K562 (cell line): ENCODE results near the gene LYPD4. TPM values are rescaled to one million over a fixed set of nuclear protein-coding genes. Genes with fewer than 3 reads are reported as not detected.

Source experiments
- ATAC-seq: fragments of 200-7000 bp; cut with Tn5 transposase; 3 replicates; pipeline ENCODE4 v1.9.1; 2020; ENCODE audit warnings: moderate library complexity
- BruUV-seq: library from RNA; stranded (reverse); fragments of 400-500 nt; replicated peaks from 2 replicates; lab custom pipeline; 2021; lab: Mats Ljungman, UMichigan
- CTCF ChIA-PET: fragments of 300-600 bp; formaldehyde crosslinking; extraction: SDS; loops from one replicate; lab custom pipeline; 2021; ENCODE audit warnings: low intra/inter-chr PET ratio; lab: Yijun Ruan, JAX
- POLR2A ChIA-PET: fragments of 300-600, 350-650 bp; sonication (Branson Sonifier 250); formaldehyde crosslinking; extraction: SDS; loops from one replicate; lab custom pipeline; 2021; ENCODE audit warnings: antibody characterized with exemption, inconsistent platforms; lab: Yijun Ruan, JAX
- DNase-seq, 4 experiments: peaks; one replicate each; pipeline versions ENCODE4 v3.0.0 to v3.0.0-alpha.2; 2011 to 2018; ENCODE audit warnings: low spot score in 3 of 4, mixed read lengths in 3 of 4; ENCODE audit errors: extremely low read depth in 1 of 4
- FAIRE-seq: peaks from 2 replicates; lab custom pipeline; 2011; peaks lifted over from hg19 to GRCh38; lab: Jason Lieb, UNC
- H2AFZ ChIP-seq: 2 replicates; pipeline ENCODE4 v1.6.0; 2011; ENCODE audit warnings: low read depth, low read length, control low read depth, inconsistent platforms
- H3K27ac ChIP-seq: fragments of 200-600 bp; 3 replicates; pipeline ENCODE4 v1.8.0; 2011; ENCODE audit warnings: low read depth, mild to moderate bottlenecking, control low read depth, inconsistent platforms, low read length, moderate library complexity, mixed read lengths; ENCODE audit errors: extremely low read depth
- H3K27me3 ChIP-seq, 2 experiments: fragments of 300-600 bp in 1 of 2; 2 replicates in 1 of 2; 3 replicates in 1 of 2; pipeline versions ENCODE4 v1.6.0 to v1.8.0; 2011; ENCODE audit warnings: inconsistent platforms in 2 of 2, low read length in 2 of 2, mild to moderate bottlenecking in 1 of 2, mixed read lengths in 1 of 2, moderate library complexity in 1 of 2; ENCODE audit not compliant: control insufficient read depth in 2 of 2, insufficient read depth in 2 of 2
- H3K36me3 ChIP-seq: fragments of 300-600 bp; 3 replicates; pipeline ENCODE4 v1.8.0; 2011; ENCODE audit warnings: mild to moderate bottlenecking, low read length, inconsistent platforms; ENCODE audit not compliant: control insufficient read depth, insufficient read depth
- H3K4me1 ChIP-seq, 2 experiments: fragments of 200-600 bp in 1 of 2; replicated peaks in 1 of 2; 2 replicates in 1 of 2; 3 replicates in 1 of 2; pipeline versions ENCODE4 v1.5.1 to v1.8.0; 2011; ENCODE audit warnings: inconsistent platforms in 2 of 2, low read length in 2 of 2, mild to moderate bottlenecking in 1 of 2, mixed read lengths in 1 of 2, moderate library complexity in 1 of 2; ENCODE audit not compliant: control insufficient read depth in 2 of 2, insufficient read depth in 2 of 2
- H3K4me2 ChIP-seq: 2 replicates; pipeline ENCODE4 v1.6.1; 2011; ENCODE audit warnings: low read length, control low read depth, inconsistent platforms, mixed read lengths; ENCODE audit not compliant: insufficient read depth
- H3K4me3 ChIP-seq: fragments of 200-600 bp; sonication (generic), shearing (Covaris generic); 2 replicates; pipeline ENCODE4 v1.5.1; 2016; ENCODE audit warnings: control low read depth, inconsistent platforms
- H3K79me2 ChIP-seq: fragments of 200-600 bp; 3 replicates; pipeline ENCODE4 v1.8.0; 2011; ENCODE audit warnings: low read length, inconsistent platforms; ENCODE audit not compliant: control insufficient read depth, insufficient read depth
- H3K9ac ChIP-seq, 2 experiments: 2 replicates each; pipeline versions ENCODE4 v1.6.0 to v1.6.1; 2011; ENCODE audit warnings: low read depth in 2 of 2, low read length in 2 of 2, control low read depth in 1 of 2, inconsistent platforms in 1 of 2, mild to moderate bottlenecking in 1 of 2, mixed read lengths in 1 of 2; ENCODE audit not compliant: insufficient read depth in 1 of 2
- H3K9me1 ChIP-seq: one replicate; pipeline ENCODE4 v1.6.0; 2011; ENCODE audit warnings: inconsistent platforms, mild to moderate bottlenecking, low read length, moderate library complexity; ENCODE audit not compliant: control insufficient read depth, insufficient read depth
- H3K9me3 ChIP-seq: replicated peaks from 2 replicates; pipeline ENCODE4 v1.5.1; 2011; ENCODE audit warnings: low read depth, low read length, inconsistent platforms; ENCODE audit not compliant: control insufficient read depth, insufficient read depth
- H4K20me1 ChIP-seq: replicated peaks from 2 replicates; pipeline ENCODE4 v1.6.1; 2011; ENCODE audit warnings: low read length, inconsistent platforms, mixed read lengths; ENCODE audit not compliant: control insufficient read depth, insufficient read depth
- CBX2 ChIP-seq: fragments of 200-600 bp; sonication (generic); IDR thresholded peaks from one replicate; pipeline ENCODE4 v1.6.1; 2012; ENCODE audit warnings: mild to moderate bottlenecking, low read length, inconsistent platforms; ENCODE audit not compliant: insufficient read depth, poor library complexity, severe bottlenecking
- MAFG ChIP-seq: fragments of 450-650 bp; conservative IDR thresholded peaks from 2 replicates; pipeline ENCODE4 v1.6.1; 2016; ENCODE audit warnings: missing genetic modification characterization, missing compliant biosample characterization
- PKNOX1 ChIP-seq: fragments of 450-650 bp; IDR thresholded peaks from 2 replicates; pipeline ENCODE4 v1.6.1; 2016
- RFX5 ChIP-seq: IDR thresholded peaks from 2 replicates; pipeline ENCODE4 v1.6.1; 2011; ENCODE audit warnings: low read depth, mild to moderate bottlenecking, improper control_type of control experiment, low read length
- SPI1 ChIP-seq: IDR thresholded peaks from 2 replicates; pipeline ENCODE4 v1.6.1; 2011; ENCODE audit warnings: low read depth, low read length, control low read depth, borderline replicate concordance
- ZFP36 ChIP-seq: fragments of 150-350 bp; IDR thresholded peaks from 2 replicates; pipeline ENCODE4 v1.6.1; 2018; ENCODE audit warnings: low read length, low read depth; ENCODE audit not compliant: partially characterized antibody
- WGBS: fragments of 100-300 bp; shearing (Covaris generic); methylation state at CpG from one replicate; pipeline ENCODE4 v1.1.6; 2016; ENCODE audit warnings: low coverage, mixed read lengths; ENCODE audit not compliant: insufficient coverage; ENCODE audit errors: missing lambda C conversion rate; 5-methylcytosine and 5-hydroxymethylcytosine counted together
- in situ Hi-C: fragments of 300-500 bp; cut with MboI; formaldehyde crosslinking; loops from 4 replicates; pipeline ENCODE4 v1.15.0; 2018; ENCODE audit warnings: inconsistent platforms, mixed read lengths
- intact Hi-C: fragments of 100-400 bp; cut with micrococcal nuclease; formaldehyde crosslinking; loops from 2 replicates; pipeline ENCODE4 v1.14.2; 2022
- polyA plus RNA-seq, 8 experiments: library from polyadenylated mRNA; depleted of rRNA in 4 of 8; stranded (reverse) in 5 of 8; unstranded in 3 of 8; fragments of >200 nt; fragmentation: Nextera tagmentation in 2 of 8; fragmentation: Illumina TruSeq in 1 of 8; extraction: Ambion mirVana in 2 of 8; extraction: Trizol in 1 of 8; gene quantifications; 2 replicates each; pipeline versions ENCODE4 v1.2.1 to v1.2.3, GENCODE V29; 2011 to 2014; ENCODE audit warnings: inconsistent platforms in 1 of 8, missing spikeins in 1 of 8
- total RNA-seq, 7 experiments: library from RNA; depleted of rRNA in 6 of 7; stranded (reverse); fragments of >200 nt in 6 of 7; fragmentation: Illumina TruSeq in 2 of 7; extraction: Trizol in 2 of 7; gene quantifications; 2 replicates each; pipeline versions ENCODE4 v1.2.1 to v1.2.3, GENCODE V29; 2011 to 2021; ENCODE audit warnings: low replicate concordance in 1 of 7
- TF ChIP-seq, protein P1 (sequence below): fragments of 250-450 bp; sonication (Bioruptor Pico); IDR thresholded peaks from 2 replicates; pipeline ENCODE4 v1.8.0; 2022; ENCODE audit warnings: moderate library complexity, mild to moderate bottlenecking, inconsistent platforms

LYPD4 gene
- total and polyA plus RNA-seq, 9 of the 15 experiments (the other 6 are each of a cell fraction or from before 2014, with no cell fraction given): 0.11 TPM; not detected in 8

GRCh38 chr19:41853768-41854167 is 9.3 kb upstream of the LYPD4 start:
- Histone ChIP-seq H3K36me3 (no peaks in the 10 kb centered on the region), H3K9me3 (no peaks in the 10 kb centered on the region), H2AFZ (no peak overlapping the region), H3K27ac (no peak overlapping the region), H4K20me1 (no peaks in the 10 kb centered on the region), H3K4me1 (no peaks in the 10 kb centered on the region), H3K9me1 (no peaks in the 10 kb centered on the region), H3K4me3 (no peak overlapping the region), H3K4me2 (no peak overlapping the region), H3K79me2 (no peaks in the 10 kb centered on the region), H3K27me3 (peaks cover 14 to 22% of the 10 kb centered on the region in 2 experiments; a peak in 4 of 5 replicates), H3K9ac (no peak overlapping the region)
- peak; percentile 93 for TF ChIP-seq SPI1
- no peak for TF ChIP-seq RFX5
- BruUV-seq: no TSS peak
- ATAC-seq: no peak
- ChIA-PET POLR2A (interaction anchor here (0.7 kb wide), 1 partner anchor 500 kb away, joined by 3 read pairs; no protein-coding TSS in a partner anchor), CTCF (no interaction called here)
- in situ Hi-C loops: no loop called here
- no peak for DNase-seq
- intact Hi-C loops: no loop called here
- no peak for FAIRE-seq
- 3% methylated on average over 2 of the region's 2 CpGs for WGBS

- H3K9me3 ChIP-seq: no peaks in the 10 kb centered on the region
- H3K27ac ChIP-seq: no peak overlapping the region
- ChIA-PET POLR2A (interaction anchor here (0.7 kb wide), 1 partner anchor 501 kb away, joined by 3 read pairs; no protein-coding TSS in a partner anchor), CTCF (no interaction called here)
- H2AFZ ChIP-seq: no peak overlapping the region
- H3K27me3 ChIP-seq: peaks cover 14 to 22% of the 10 kb centered on the region in 2 experiments; a peak in 4 of 5 replicates
- no peak for TF ChIP-seq CBX2
- no peak for TF ChIP-seq ZFP36
- peak; percentile 82 for TF ChIP-seq PKNOX1
- TF ChIP-seq, protein P1, sequence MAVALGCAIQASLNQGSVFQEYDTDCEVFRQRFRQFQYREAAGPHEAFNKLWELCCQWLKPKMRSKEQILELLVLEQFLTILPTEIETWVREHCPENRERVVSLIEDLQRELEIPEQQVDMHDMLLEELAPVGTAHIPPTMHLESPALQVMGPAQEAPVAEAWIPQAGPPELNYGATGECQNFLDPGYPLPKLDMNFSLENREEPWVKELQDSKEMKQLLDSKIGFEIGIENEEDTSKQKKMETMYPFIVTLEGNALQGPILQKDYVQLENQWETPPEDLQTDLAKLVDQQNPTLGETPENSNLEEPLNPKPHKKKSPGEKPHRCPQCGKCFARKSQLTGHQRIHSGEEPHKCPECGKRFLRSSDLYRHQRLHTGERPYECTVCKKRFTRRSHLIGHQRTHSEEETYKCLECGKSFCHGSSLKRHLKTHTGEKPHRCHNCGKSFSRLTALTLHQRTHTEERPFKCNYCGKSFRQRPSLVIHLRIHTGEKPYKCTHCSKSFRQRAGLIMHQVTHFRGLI (CRISPR knock-in tag): no peak
- no peak for TF ChIP-seq MAFG (tag)
- FAIRE-seq (no peak), DNase-seq (no peak), ATAC-seq (no peak)
- H3K4me1 ChIP-seq: no peaks in the 10 kb centered on the region
- no peaks in the 10 kb centered on the region for H3K79me2 ChIP-seq
- no TSS peak for BruUV-seq
- no peak overlapping the region for H3K9ac ChIP-seq
- 5% methylated on average over 2 of the region's 2 CpGs for WGBS
- in situ Hi-C loops (no loop called here), intact Hi-C loops (no loop called here)
- H3K9me1 ChIP-seq: no peaks in the 10 kb centered on the region
- no peaks in the 10 kb centered on the region for H3K36me3 ChIP-seq
- no peak overlapping the region for H3K4me3 ChIP-seq
- no peaks in the 10 kb centered on the region for H4K20me1 ChIP-seq
- H3K4me2 ChIP-seq: no peak overlapping the region
Measured at GRCh38 chr19:41853344-41853743, 8.9 kb upstream of the LYPD4 start.
